ENCODE measurements around the gene NF2.
"Not testable (repeated sequence)": the region's sequence is repeated elsewhere in the genome, so short reads cannot be mapped to it uniquely, and the experiment has no call there.

Gene NF2

GRCh38 chr22:29603358-29604075 lies at the start of gene NF2:
TSS of gene NF2 (plus strand) at chr22:29603633. CDS start at chr22:29603999, 366 bp downstream.
- DNase-seq (ENCODE audit: low read depth in 3 of 3): peak; percentile 94 to 99 (median 95)

GRCh38 chr22:29555065-29555644 lies 48.3 kb upstream of the NF2 start:
- no peak for DNase-seq (ENCODE audit: low read depth in 3 of 3)

DNA sequence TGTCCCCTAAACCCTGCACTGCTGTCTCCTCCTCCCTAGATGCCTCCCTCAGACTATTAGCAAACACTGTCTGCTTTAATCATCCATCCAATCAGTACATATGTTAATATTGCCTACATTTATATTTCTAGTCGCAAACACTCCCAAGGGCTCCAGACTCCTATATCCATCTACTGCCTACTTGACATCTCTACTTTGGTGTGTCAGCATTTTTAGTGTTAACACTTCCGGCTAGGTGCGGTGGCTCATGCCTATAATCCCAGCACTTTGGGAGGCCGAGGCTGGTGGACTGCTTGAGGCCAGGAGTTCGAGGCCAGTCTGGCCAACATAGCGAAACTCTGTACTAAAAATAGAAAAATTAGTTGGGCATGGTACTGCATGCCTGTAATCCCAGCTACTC lies 44.4 kb upstream of the NF2 start:
- DNase-seq (ENCODE audit: low read depth in 3 of 3): no peak

GRCh38 chr22:29559853-29560252 lies 43.6 kb upstream of the NF2 start:
- DNase-seq (ENCODE audit: low read depth in 3 of 3): no peak

DNA sequence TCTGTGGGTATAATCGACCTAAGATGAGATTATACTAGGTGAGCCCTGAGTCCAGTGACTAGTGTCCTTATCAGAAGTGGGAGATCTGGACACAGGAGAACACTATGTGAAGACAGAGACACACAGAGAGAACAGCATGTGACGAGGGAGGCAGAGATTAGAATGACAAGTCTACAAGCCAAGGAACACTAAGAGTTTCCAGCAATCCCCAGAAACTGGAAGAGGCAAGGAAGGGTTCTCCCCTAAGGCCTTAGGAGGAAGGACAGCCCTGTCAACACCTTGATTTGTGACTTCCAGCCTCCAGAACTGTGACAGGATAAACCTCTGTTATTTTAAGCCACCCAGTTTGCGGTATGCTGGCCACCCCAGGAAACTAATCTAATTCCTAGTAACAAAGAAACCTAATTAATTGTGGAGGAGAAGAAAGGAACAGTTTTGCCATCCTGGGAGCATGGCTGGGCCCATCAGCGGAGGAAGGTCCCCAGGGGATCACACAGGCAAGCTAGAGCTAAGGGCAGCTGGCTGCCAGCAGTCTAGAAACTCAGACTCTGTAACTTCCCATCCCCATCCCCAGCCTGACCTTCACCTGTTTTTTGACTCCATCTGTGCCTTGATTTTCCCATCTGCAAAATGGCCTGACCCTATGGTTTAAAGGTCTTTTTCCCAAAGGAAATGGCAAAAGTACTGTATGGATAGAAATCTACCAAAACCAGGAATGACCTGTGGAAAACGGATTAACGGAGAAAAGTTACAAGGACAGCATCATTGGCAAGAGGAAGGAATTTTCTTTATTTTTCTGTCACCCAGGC lies 39.6 kb upstream of the NF2 start:
- no peak for DNase-seq (ENCODE audit: low read depth in 3 of 3)

DNA sequence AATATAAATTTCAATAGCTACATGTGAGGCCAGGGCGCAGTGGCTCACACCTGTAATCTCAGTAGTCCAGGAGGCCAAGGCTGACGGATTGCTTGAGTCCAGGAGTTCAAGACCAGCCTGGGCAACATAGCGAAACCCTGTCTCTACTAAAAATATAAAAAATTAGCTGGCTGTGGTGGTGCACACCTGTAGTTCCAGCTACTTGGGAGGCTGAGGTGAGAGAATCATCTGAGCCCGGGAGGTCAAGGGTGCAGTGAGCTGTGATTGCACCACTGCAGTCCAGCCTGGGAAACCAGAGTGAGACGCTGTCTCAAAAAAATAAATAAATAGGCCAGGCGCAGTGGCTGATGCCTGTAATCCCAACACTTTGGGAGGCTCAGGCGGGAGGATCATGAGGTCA lies 36.9 kb upstream of the NF2 start:
- not testable (repeated sequence) for DNase-seq (ENCODE audit: low read depth in 3 of 3)

DNA sequence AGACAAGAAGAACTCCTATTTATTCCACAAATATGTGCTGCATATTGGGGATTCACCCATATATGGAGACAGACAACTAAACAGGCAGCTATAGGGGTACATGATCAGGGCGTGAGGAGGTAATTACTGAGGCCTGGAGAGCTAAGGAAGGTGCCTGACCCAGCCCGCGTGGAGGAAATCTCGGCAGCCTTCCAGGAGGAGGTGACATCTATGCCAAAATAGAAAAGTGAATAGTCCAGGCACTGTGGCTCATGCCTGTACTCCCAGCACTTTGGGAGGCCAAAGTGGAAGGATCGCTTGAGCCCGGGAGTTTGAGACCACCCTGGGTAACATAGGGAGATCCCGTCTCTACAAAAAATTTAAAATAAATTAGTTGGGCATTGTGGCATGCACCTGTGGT lies 36.1 kb upstream of the NF2 start:
- DNase-seq (ENCODE audit: low read depth in 3 of 3): no peak

DNA sequence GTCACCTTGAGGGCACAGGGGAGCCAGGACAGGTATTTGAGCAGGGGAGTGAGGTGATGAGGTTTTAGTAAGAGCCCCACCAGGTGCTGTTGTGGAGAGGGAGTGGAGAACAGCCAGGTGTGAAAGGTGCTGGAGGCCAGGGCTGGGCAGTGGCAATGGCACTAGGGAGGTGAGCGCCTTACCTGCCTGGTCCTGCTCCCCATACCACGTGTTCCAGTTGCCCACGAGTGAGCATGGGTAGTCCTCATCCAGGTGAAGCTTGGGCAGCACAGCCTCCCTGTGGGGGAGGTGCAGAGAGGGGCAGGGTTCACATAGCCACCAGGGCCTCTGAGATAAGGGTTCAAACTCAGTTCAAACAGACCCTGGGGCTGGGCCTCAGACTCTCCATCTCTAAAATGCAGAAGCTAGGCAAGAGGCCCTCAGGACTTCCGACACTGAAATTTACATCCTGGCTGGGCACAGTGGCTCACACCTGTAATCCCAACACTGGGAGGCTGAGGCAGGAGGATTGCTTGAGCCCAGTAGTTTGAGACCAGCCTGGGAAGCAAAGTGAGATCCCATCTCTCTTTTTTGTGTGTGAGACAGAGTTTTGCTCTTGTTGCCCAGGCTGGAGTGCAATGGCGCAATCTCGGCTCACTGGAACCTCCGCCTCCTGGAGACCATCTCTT lies 34.3 kb upstream of the NF2 start:
- no peak for DNase-seq (ENCODE audit: low read depth in 3 of 3)

DNA sequence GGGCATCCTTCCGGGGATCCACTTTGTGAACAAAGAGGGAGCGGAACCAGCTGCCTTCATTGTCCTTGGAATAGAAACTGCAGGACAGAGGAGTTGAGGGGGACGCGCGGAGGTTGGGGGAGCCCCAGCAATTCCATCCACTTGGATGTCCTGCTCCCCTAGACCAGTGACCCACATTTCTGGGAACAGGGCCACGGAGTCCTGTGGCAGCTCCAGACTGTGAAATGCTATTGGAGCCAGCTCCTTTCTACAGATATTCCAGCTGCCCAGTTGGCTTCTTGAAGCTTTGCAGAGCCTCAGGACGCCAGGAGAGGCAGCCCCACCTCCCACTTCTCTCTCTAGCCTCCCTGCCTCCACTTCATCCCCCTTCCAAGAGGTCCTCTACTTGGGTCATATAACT lies 33.0 kb upstream of the NF2 start:
- no peak for DNase-seq (ENCODE audit: low read depth in 3 of 3)

GRCh38 chr22:29570912-29571549 lies 32.4 kb upstream of the NF2 start:
- DNase-seq (ENCODE audit: low read depth in 3 of 3): no peak

- no peak for DNase-seq (ENCODE audit: low read depth in 3 of 3)
Measured at GRCh38 chr22:29574762-29575450, 28.5 kb upstream of the NF2 start.

GRCh38 chr22:29578462-29579200 lies 24.8 kb upstream of the NF2 start:
- DNase-seq (ENCODE audit: low read depth in 3 of 3): no peak

DNA sequence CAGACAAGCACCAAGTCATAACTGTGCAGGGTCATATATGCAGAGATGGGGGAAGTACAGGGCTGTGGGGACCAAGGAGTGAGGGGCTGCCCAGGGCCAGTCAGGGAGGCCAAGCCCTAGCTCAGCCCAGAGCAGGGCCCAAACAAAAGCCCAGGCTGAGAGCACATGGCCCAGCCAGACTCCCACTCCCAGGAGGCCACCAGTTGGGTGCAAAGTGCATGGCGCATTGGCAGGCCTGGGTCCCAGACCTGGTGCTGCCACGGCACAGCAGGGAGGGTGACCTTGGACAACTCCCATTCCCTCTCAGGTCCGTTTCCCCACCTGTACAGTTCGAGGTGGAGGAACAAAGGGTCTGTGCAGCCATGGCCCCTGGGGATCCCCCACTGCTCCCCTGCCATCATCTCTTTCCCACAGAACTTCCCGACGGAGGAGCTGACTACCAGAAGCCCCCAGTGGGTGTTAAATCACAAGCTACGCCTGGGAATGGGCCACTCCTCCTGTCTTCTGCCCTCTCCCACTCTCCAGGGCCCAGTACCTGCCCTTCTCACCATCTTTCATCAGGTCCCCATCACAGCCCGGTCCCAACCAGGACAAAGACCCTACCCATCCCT lies 23.1 kb upstream of the NF2 start:
- no peak for DNase-seq (ENCODE audit: low read depth in 3 of 3)

DNA sequence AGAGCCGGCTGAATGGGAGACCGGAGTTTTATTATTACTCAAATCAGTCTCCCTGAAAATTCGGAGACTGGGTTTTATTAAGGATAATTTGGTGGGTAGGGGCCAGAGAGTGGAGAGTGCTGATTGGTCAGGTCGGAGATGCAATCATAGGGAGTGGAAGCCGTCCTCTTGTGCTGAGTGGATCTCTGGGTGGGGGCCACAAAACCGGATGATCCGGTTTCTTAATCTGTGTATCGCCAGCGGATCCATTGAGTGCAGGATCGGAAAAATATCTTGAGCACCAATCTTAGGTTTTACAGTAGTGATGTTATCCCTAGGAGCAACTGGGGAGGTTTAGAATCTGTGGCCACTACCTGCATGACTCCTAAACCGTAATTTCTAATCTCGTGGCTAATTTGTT lies 21.6 kb upstream of the NF2 start:
- no peak for DNase-seq (ENCODE audit: low read depth in 3 of 3)

- DNase-seq (ENCODE audit: low read depth in 3 of 3): no peak
Measured at GRCh38 chr22:29584975-29585374, 18.5 kb upstream of the NF2 start.

- DNase-seq (ENCODE audit: low read depth in 3 of 3): not testable (repeated sequence)
Measured at GRCh38 chr22:29586193-29586705, 17.2 kb upstream of the NF2 start.

DNA sequence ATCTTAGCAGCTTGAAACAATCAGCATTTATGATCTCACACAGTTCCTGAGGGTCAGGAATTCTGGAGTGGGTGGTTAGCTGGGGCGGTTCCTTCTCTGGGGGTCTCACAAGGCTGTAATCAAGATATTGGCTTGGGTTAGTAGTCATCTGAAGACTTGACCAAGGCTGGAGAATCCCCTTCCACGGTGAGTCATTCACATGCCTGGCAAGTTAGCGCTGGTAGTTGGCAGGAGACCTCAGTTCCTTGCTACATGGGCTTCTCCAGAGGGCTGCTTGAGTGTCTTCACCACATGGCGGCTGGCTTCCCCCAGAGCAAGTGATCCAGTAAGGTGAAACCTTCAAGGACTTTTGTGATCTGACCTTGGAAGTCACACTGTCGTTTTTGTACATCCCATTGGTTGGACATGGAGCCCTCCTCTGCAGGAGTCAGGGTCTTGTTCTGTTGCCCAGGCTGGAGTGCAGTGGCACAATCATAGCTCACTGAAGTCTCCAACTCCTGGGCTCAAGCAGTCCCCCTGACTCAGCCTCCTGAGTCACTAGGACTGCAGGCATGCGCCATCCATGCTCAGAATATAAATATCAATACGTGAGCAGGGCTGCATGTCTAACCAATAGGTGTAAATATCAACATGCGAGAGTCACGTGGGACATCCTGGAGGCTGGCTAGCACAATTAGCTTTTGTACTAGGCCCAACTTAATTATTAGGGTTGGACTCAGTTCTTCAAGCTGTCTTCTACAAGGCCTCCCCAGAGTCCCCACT lies 15.3 kb upstream of the NF2 start:
- no peak for DNase-seq (ENCODE audit: low read depth in 3 of 3)

GRCh38 chr22:29593923-29594322 lies 9.5 kb upstream of the NF2 start:
- DNase-seq (ENCODE audit: low read depth in 3 of 3): no peak

DNA sequence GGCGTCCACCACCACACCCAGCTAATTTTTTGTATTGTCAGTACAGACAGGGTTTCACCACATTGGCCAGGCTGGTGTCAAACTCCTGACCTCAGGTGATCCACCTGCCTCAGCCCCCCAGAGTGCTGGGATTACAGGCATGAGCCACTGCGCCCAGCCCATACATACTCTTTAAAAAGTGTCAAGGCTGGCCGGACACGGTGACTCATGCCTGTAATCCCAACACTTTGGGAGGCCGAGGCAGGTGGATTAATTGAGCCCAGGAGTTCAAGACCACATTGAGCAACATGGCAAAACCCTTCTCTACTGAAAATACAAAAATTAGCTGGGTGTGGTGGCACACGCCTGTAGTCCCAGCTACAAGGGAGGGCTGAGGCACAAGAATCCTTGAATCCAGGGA lies 9.0 kb upstream of the NF2 start:
- not testable (repeated sequence) for DNase-seq (ENCODE audit: low read depth in 3 of 3)
